ENCODE results near the gene CTSZ.

DNA sequence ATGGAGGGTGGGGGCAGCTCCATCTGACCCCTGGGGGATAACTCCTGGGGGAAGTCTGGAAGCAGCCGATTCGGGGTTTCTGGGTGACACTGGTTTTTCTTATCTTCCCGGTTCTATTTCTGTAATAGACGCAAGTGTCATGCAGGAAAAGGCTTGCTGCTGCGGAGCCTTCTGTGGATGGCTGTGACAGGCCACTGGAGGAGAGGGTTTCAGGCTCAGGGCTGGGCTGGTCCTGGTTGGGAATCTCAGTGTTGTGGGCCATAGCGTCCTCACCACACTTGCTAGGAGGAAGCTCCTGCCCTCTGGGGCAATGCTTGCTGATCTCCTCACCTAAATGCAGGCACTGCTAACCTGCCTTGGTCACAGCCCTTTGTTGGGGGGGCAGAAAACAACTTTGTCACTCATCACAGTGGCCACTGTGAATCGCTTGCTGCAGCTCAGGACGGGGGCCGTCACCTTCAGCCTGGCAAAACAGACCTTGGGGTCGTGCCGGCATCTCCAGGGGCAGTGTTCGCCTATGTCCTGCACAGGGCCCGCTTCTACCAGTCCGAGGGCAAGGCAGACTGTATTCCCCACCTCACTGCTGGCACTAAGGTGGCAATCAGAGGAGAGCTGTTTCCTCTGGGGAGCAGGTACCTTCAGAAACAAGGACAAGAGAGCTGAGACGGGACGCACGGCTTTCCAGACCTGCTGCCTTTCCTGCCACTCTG is 7.8 kb upstream of the CTSZ start:
- TF ChIP-seq, protein P1, sequence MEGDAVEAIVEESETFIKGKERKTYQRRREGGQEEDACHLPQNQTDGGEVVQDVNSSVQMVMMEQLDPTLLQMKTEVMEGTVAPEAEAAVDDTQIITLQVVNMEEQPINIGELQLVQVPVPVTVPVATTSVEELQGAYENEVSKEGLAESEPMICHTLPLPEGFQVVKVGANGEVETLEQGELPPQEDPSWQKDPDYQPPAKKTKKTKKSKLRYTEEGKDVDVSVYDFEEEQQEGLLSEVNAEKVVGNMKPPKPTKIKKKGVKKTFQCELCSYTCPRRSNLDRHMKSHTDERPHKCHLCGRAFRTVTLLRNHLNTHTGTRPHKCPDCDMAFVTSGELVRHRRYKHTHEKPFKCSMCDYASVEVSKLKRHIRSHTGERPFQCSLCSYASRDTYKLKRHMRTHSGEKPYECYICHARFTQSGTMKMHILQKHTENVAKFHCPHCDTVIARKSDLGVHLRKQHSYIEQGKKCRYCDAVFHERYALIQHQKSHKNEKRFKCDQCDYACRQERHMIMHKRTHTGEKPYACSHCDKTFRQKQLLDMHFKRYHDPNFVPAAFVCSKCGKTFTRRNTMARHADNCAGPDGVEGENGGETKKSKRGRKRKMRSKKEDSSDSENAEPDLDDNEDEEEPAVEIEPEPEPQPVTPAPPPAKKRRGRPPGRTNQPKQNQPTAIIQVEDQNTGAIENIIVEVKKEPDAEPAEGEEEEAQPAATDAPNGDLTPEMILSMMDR (IDR thresholded peaks at IDR 0.05; ENCODE audit: low read depth, low read length), result no peak
- no peak for TF ChIP-seq EZH2phosphoT487 (IDR thresholded peaks at IDR 0.05; ENCODE audit: low read depth)

All from OCI-LY3 (cell line).